ENCODE measurements around the gene PRSS1. TPM values are rescaled to one million over a fixed set of nuclear protein-coding genes. Genes with fewer than 3 reads are reported as not detected.

PRSS1 gene
- total RNA-seq, 1 donor from 2014 or later, result not detected

DNA sequence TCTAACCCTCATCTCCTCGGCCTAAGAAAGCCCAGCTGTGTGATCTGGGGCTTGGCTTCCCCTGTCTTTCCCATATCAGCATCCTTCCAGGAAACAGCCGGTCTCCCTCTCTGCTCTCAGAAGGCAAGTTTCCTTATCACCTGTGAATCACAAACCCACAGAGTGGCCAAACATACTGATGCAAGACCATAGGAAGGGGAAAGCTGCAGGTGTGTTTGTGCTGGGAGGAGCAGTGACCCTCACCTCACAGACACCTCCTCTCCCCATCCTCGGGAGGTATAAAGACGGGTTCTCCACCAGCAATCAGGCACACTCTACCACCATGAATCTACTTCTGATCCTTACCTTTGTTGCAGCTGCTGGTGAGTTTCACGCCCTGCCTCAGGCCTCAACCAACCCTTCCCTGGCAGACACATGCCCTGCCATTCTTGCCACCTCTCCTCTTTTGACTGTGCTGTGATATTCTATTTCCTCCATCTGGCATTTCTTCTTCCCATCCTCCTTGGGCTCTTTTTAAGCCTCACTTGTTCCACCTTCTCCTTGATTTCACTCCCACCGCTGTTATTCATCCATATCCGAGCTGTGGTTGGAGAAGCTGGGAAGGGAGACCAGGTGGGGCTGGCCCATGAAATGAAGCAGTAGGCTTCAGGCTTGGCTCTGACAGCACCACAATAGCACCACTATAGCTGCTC, 21.5 kb downstream of the PRSS1 start, which contains the start of gene PRSS2:
PRSS2 (plus strand) TSS at position 310 of the 692 bp plus-strand sequence; CDS start at position 323, 13 bp downstream.
- ATAC-seq (no peak), DNase-seq (no peak)
- TF ChIP-seq, protein P1, sequence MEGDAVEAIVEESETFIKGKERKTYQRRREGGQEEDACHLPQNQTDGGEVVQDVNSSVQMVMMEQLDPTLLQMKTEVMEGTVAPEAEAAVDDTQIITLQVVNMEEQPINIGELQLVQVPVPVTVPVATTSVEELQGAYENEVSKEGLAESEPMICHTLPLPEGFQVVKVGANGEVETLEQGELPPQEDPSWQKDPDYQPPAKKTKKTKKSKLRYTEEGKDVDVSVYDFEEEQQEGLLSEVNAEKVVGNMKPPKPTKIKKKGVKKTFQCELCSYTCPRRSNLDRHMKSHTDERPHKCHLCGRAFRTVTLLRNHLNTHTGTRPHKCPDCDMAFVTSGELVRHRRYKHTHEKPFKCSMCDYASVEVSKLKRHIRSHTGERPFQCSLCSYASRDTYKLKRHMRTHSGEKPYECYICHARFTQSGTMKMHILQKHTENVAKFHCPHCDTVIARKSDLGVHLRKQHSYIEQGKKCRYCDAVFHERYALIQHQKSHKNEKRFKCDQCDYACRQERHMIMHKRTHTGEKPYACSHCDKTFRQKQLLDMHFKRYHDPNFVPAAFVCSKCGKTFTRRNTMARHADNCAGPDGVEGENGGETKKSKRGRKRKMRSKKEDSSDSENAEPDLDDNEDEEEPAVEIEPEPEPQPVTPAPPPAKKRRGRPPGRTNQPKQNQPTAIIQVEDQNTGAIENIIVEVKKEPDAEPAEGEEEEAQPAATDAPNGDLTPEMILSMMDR (IDR thresholded peaks at IDR 0.05), result no peak
- H3K36me3 ChIP-seq, result no peaks in the 10 kb centered on the region
- no peaks in the 10 kb centered on the region for H3K27me3 ChIP-seq
- H3K9me3 ChIP-seq, result no peaks in the 10 kb centered on the region
- intact Hi-C loops (cut with DNase I), result no loop called here
- H3K4me1 ChIP-seq, result no peaks in the 10 kb centered on the region
- no peak within 1 kb of the TSS for H3K4me3 ChIP-seq
- no peak within 1 kb of the TSS for H3K27ac ChIP-seq

DNA sequence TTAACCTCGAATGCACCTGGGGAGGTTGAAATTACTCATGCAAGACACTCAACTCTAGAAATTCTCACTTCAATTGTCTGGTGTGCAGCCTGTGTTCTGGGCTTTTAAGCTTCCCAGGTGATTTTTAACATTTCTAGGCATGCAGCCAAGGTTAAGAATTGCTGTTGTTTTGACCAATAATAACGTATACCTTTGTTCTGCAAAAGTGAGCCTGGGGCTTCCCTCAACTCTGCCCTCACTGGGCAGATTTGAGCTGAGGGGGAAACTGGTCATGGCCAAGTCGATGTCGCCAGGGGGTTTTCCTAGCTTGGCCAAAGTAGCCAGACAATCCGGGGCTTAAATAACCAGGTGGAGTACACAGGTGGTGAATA, 22.1 kb downstream of the PRSS1 start:
- TF ChIP-seq, protein P1 (IDR thresholded peaks at IDR 0.05), result no peak
- Histone ChIP-seq H3K36me3 (no peaks in the 10 kb centered on the region), H3K4me1 (no peaks in the 10 kb centered on the region), H3K4me3 (no peak overlapping the region), H3K27ac (no peak overlapping the region), H3K9me3 (no peaks in the 10 kb centered on the region), H3K27me3 (no peaks in the 10 kb centered on the region)
- ATAC-seq, result no peak
- intact Hi-C loops (cut with DNase I), result no loop called here
- DNase-seq, result no peak

DNA sequence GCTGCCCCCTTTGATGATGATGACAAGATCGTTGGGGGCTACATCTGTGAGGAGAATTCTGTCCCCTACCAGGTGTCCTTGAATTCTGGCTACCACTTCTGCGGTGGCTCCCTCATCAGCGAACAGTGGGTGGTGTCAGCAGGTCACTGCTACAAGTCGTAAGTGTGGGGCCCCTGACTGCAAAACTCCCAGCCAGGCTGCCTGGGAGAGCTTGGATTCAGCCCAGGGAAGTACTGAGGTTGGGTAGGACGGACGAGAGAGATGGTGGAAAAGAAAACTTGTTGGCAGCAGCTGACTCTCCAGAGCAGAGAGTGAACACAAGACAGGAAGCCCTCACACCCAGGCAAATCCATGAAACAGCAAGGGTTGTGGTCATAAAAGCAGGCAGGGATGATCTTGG, 22.8 kb downstream of the PRSS1 start:
- Histone ChIP-seq H3K36me3 (no peaks in the 10 kb centered on the region), H3K27ac (no peak overlapping the region), H3K27me3 (no peaks in the 10 kb centered on the region), H3K4me3 (no peak overlapping the region), H3K4me1 (no peaks in the 10 kb centered on the region), H3K9me3 (no peaks in the 10 kb centered on the region)
- DNase-seq, result no peak
- intact Hi-C loops (cut with DNase I), result no loop called here
- TF ChIP-seq, protein P1 (IDR thresholded peaks at IDR 0.05), result no peak
- no peak for ATAC-seq

DNA sequence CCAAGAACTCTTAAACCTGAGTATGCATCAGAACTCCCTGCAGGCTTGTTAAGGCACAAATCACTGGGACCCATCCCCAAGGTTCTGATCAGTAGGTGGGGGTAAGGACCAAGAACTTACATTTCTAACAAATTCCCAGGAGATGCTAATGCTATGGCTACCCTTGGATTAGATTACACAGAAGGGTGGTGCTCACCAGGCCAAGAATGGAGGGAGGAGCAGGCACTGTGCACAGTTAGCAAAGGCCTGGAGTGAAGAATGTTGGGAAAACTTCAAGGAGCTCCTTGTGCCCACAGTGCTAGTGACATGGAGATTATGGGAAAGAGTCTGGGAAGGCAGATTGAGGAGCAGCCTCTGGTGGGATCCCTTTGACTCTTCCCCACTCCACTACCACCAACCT, 23.4 kb downstream of the PRSS1 start:
- Histone ChIP-seq H3K27me3 (no peaks in the 10 kb centered on the region), H3K9me3 (no peaks in the 10 kb centered on the region), H3K4me3 (no peak overlapping the region), H3K4me1 (no peaks in the 10 kb centered on the region), H3K27ac (no peak overlapping the region), H3K36me3 (no peaks in the 10 kb centered on the region)
- DNase-seq (no peak), ATAC-seq (no peak)
- intact Hi-C loops (cut with DNase I), result no loop called here
- TF ChIP-seq, protein P1 (IDR thresholded peaks at IDR 0.05), result no peak

DNA sequence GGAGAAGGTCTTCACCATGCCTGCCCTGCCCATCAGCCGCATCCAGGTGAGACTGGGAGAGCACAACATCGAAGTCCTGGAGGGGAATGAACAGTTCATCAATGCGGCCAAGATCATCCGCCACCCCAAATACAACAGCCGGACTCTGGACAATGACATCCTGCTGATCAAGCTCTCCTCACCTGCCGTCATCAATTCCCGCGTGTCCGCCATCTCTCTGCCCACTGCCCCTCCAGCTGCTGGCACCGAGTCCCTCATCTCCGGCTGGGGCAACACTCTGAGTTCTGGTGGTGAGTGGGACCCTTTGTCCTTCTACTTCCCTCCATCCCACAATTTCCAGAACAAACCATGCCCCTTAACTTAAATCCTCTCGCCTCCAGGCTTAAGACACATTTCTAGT, 24.0 kb downstream of the PRSS1 start:
- Histone ChIP-seq H3K4me1 (no peaks in the 10 kb centered on the region), H3K27ac (no peak overlapping the region), H3K4me3 (no peak overlapping the region), H3K36me3 (no peaks in the 10 kb centered on the region), H3K27me3 (no peaks in the 10 kb centered on the region), H3K9me3 (no peaks in the 10 kb centered on the region)
- DNase-seq, result no peak
- TF ChIP-seq, protein P1 (IDR thresholded peaks at IDR 0.05), result no peak
- ATAC-seq, result no peak
- intact Hi-C loops (cut with DNase I), result no loop called here
